Neural progenitor cell (in vitro differentiated cells): ENCODE data around the gene PCYT1A. TPM values are rescaled to one million over a fixed set of nuclear protein-coding genes. Genes with fewer than 3 reads are reported as not detected.

Source experiments
- DNase-seq: peaks from one replicate; pipeline ENCODE4 v3.0.0-alpha.2; 2016; ENCODE audit warnings: low spot score
- H2AFZ ChIP-seq: fragments of 200-600 bp; sonication (generic); replicated peaks from 2 replicates; pipeline ENCODE4 v1.6.1; 2016; ENCODE audit warnings: antibody characterized with exemption
- H3F3A ChIP-seq: fragments of 200-600 bp; sonication (generic); 2 replicates; pipeline ENCODE4 v1.6.1; 2016; ENCODE audit warnings: antibody characterized with exemption, low read depth
- H3K27ac ChIP-seq: fragments of 200-600 bp; sonication (generic); 2 replicates; pipeline ENCODE4 v1.5.1; 2016; ENCODE audit warnings: mild to moderate bottlenecking
- H3K27me3 ChIP-seq: fragments of 200-600 bp; sonication (generic); 2 replicates; pipeline ENCODE4 v1.6.1; 2016; ENCODE audit warnings: mild to moderate bottlenecking, moderate library complexity
- H3K36me3 ChIP-seq: fragments of 200-600 bp; sonication (generic); 2 replicates; pipeline ENCODE4 v1.5.1; 2016
- H3K4me1 ChIP-seq: fragments of 200-600 bp; sonication (generic); 2 replicates; pipeline ENCODE4 v1.6.1; 2016; ENCODE audit warnings: mixed run types
- H3K4me2 ChIP-seq: fragments of 200-600 bp; sonication (generic); 2 replicates; pipeline ENCODE4 v1.6.1; 2016
- H3K4me3 ChIP-seq: fragments of 200-600 bp; sonication (generic); 2 replicates; pipeline ENCODE4 v1.5.1; 2016
- H3K79me2 ChIP-seq: fragments of 200-600 bp; sonication (generic); 2 replicates; pipeline ENCODE4 v1.6.1; 2016; ENCODE audit warnings: low read depth
- H3K9ac ChIP-seq: fragments of 200-600 bp; sonication (generic); 2 replicates; pipeline ENCODE4 v1.6.1; 2016
- H3K9me3 ChIP-seq: fragments of 200-600 bp; sonication (generic); 2 replicates; pipeline ENCODE4 v1.5.1; 2016; ENCODE audit warnings: low read depth
- H4K20me1 ChIP-seq: fragments of 200-600 bp; sonication (generic); 2 replicates; pipeline ENCODE4 v1.6.1; 2016; ENCODE audit warnings: low read depth
- H3K27ac Mint-ChIP-seq: 3 replicates; pipeline ENCODE4 v1.8.0; 2021; ENCODE audit warnings: mixed read lengths
- H3K27me3 Mint-ChIP-seq: 2 replicates; pipeline ENCODE4 v1.8.0; 2022; ENCODE audit warnings: low read depth, mild to moderate bottlenecking, inconsistent platforms, moderate library complexity, mixed read lengths; ENCODE audit not compliant: insufficient read depth
- H3K36me3 Mint-ChIP-seq: 3 replicates; pipeline ENCODE4 v1.8.0; 2021; ENCODE audit warnings: mixed read lengths
- H3K4me1 Mint-ChIP-seq: 3 replicates; pipeline ENCODE4 v1.8.0; 2021; ENCODE audit warnings: mixed read lengths
- H3K4me3 Mint-ChIP-seq: 3 replicates; pipeline ENCODE4 v1.8.0; 2021; ENCODE audit warnings: mild to moderate bottlenecking, moderate library complexity, mixed read lengths
- H3K9me3 Mint-ChIP-seq: 3 replicates; pipeline ENCODE4 v1.8.0; 2020; ENCODE audit warnings: mixed read lengths
- EZH2 ChIP-seq: fragments of 200-600 bp; sonication (generic); IDR thresholded peaks from 2 replicates; pipeline ENCODE4 v1.6.1; 2017; ENCODE audit warnings: antibody characterized with exemption, mild to moderate bottlenecking, moderate library complexity
- EZH2phosphoT487 ChIP-seq: fragments of 200-600 bp; sonication (generic); IDR thresholded peaks from 2 replicates; pipeline ENCODE4 v1.6.1; 2017; ENCODE audit warnings: antibody characterized with exemption
- total RNA-seq: library from RNA; depleted of rRNA; stranded (reverse); fragments of >200 nt; gene quantifications from 2 replicates; pipeline ENCODE4 v1.2.3, GENCODE V29; 2015; ENCODE audit warnings: low replicate concordance
- TF ChIP-seq, protein P1 (sequence below): fragments of 200-600 bp; sonication (generic); IDR thresholded peaks from 2 replicates; pipeline ENCODE4 v1.5.1; 2017; ENCODE audit warnings: antibody characterized with exemption, mild to moderate bottlenecking

The PCYT1A gene
- total RNA-seq, 1 donor from 2014 or later, result 29.3 TPM

GRCh38 chr3:196323691-196324090, 36.2 kb upstream of the PCYT1A start:
- no peak overlapping the region for H3K27ac ChIP-seq
- TF ChIP-seq, protein P1, sequence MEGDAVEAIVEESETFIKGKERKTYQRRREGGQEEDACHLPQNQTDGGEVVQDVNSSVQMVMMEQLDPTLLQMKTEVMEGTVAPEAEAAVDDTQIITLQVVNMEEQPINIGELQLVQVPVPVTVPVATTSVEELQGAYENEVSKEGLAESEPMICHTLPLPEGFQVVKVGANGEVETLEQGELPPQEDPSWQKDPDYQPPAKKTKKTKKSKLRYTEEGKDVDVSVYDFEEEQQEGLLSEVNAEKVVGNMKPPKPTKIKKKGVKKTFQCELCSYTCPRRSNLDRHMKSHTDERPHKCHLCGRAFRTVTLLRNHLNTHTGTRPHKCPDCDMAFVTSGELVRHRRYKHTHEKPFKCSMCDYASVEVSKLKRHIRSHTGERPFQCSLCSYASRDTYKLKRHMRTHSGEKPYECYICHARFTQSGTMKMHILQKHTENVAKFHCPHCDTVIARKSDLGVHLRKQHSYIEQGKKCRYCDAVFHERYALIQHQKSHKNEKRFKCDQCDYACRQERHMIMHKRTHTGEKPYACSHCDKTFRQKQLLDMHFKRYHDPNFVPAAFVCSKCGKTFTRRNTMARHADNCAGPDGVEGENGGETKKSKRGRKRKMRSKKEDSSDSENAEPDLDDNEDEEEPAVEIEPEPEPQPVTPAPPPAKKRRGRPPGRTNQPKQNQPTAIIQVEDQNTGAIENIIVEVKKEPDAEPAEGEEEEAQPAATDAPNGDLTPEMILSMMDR, result peak; percentile 48
- TF ChIP-seq EZH2 (no peak), EZH2phosphoT487 (no peak)
- no peak overlapping the region for H3K9ac ChIP-seq
- H3F3A ChIP-seq, result peaks cover 4% of the 10 kb centered on the region
- Mint-ChIP-seq H3K27ac (no peak overlapping the region), H3K36me3 (no peaks in the 10 kb centered on the region), H3K27me3 (peaks cover 2% of the 10 kb centered on the region), H3K4me3 (no peak overlapping the region), H3K9me3 (no peaks in the 10 kb centered on the region), H3K4me1 (peaks cover 2% of the 10 kb centered on the region)
- DNase-seq, result peak; percentile 63
- no peaks in the 10 kb centered on the region for H3K9me3 ChIP-seq
- peaks cover 4% of the 10 kb centered on the region for H3K79me2 ChIP-seq
- H2AFZ ChIP-seq, result no peak overlapping the region
- no peaks in the 10 kb centered on the region for H4K20me1 ChIP-seq
- H3K4me1 ChIP-seq, result no peaks in the 10 kb centered on the region
- no peak overlapping the region for H3K4me2 ChIP-seq
- no peaks in the 10 kb centered on the region for H3K36me3 ChIP-seq
- H3K4me3 ChIP-seq, result no peak overlapping the region
- H3K27me3 ChIP-seq, result no peaks in the 10 kb centered on the region

DNA sequence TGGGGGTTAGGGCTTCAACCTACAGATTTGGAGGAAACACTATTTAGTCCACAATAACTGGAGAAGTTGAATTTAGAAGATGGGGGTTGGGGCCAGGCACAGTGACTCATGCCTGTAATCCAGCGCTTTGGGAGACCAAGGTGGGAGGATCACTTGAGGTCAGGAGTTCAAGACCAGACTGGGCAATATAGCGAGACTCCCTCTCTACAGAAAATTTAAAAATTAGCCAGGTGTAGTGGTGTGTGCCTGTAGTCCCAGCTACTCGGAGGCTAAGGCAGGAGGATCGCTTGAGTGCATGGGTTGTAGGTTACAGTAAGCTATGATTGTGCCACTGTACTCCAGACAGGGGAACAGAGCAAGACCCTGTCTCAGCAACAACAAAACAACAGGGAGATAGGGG, 35.5 kb upstream of the PCYT1A start:
- Mint-ChIP-seq H3K4me1 (peaks cover 2% of the 10 kb centered on the region), H3K27me3 (peaks cover 2% of the 10 kb centered on the region), H3K27ac (no peak overlapping the region), H3K9me3 (no peaks in the 10 kb centered on the region), H3K4me3 (no peak overlapping the region), H3K36me3 (no peaks in the 10 kb centered on the region)
- peaks cover 4% of the 10 kb centered on the region for H3K79me2 ChIP-seq
- H3K36me3 ChIP-seq, result no peaks in the 10 kb centered on the region
- H3K27ac ChIP-seq, result no peak overlapping the region
- no peaks in the 10 kb centered on the region for H3K4me1 ChIP-seq
- no peak overlapping the region for H3K9ac ChIP-seq
- TF ChIP-seq EZH2phosphoT487, result no peak
- TF ChIP-seq, protein P1, result no peak
- TF ChIP-seq EZH2, result no peak
- peaks cover 4% of the 10 kb centered on the region for H3F3A ChIP-seq
- H3K4me2 ChIP-seq, result no peak overlapping the region
- no peak overlapping the region for H2AFZ ChIP-seq
- DNase-seq, result no peak
- H3K4me3 ChIP-seq, result no peak overlapping the region
- H3K27me3 ChIP-seq, result no peaks in the 10 kb centered on the region
- no peaks in the 10 kb centered on the region for H3K9me3 ChIP-seq
- H4K20me1 ChIP-seq, result no peaks in the 10 kb centered on the region

GRCh38 chr3:196321162-196321561, 33.6 kb upstream of the PCYT1A start:
- no peak for DNase-seq
- no peaks in the 10 kb centered on the region for H4K20me1 ChIP-seq
- H3K9me3 ChIP-seq, result no peaks in the 10 kb centered on the region
- no peak overlapping the region for H3K9ac ChIP-seq
- H2AFZ ChIP-seq, result no peak overlapping the region
- Mint-ChIP-seq H3K4me1 (peaks cover 5% of the 10 kb centered on the region), H3K27ac (no peak overlapping the region), H3K4me3 (no peak overlapping the region), H3K36me3 (peaks cover 3% of the 10 kb centered on the region), H3K9me3 (no peaks in the 10 kb centered on the region), H3K27me3 (peaks cover 2% of the 10 kb centered on the region)
- H3K4me1 ChIP-seq, result no peaks in the 10 kb centered on the region
- TF ChIP-seq EZH2 (no peak), EZH2phosphoT487 (no peak)
- TF ChIP-seq, protein P1, result no peak
- H3K36me3 ChIP-seq, result no peaks in the 10 kb centered on the region
- H3K27me3 ChIP-seq, result no peaks in the 10 kb centered on the region
- no peak overlapping the region for H3K4me2 ChIP-seq
- H3K4me3 ChIP-seq, result no peak overlapping the region
- H3F3A ChIP-seq, result peaks cover 5% of the 10 kb centered on the region
- H3K79me2 ChIP-seq, result peaks cover 4% of the 10 kb centered on the region
- H3K27ac ChIP-seq, result no peak overlapping the region
